ENCODE measurements around the gene SLC15A3.

GRCh38 chr11:60919956-60920355, 32.0 kb downstream of the SLC15A3 start:
- no peak for TF ChIP-seq POLR2AphosphoS5 (IDR thresholded peaks at IDR 0.05; ENCODE audit: low read depth, low read length)
- no peak for TF ChIP-seq TAF1 (IDR thresholded peaks at IDR 0.05; ENCODE audit: borderline replicate concordance, insufficient read depth, low read length)
- no peak for TF ChIP-seq REST (IDR thresholded peaks at IDR 0.05; ENCODE audit: insufficient read depth in 1 of 2, low read depth in 2 of 2, low read length in 2 of 2)
- no peak for TF ChIP-seq SIN3A (IDR thresholded peaks at IDR 0.05; ENCODE audit: borderline replicate concordance, insufficient read depth, low read length)

All from PFSK-1 (cell line).